DOHH2 (cell line): ENCODE results near the gene TIAM2.

Experiments
- EZH2phosphoT487 ChIP-seq: fragments of 200-600 bp; sonication (generic); IDR thresholded peaks from 2 replicates; pipeline ENCODE4 v1.6.1; 2017; ENCODE audit warnings: borderline replicate concordance, mild to moderate bottlenecking, antibody characterized with exemption, low read length, moderate library complexity, mixed read lengths
- TF ChIP-seq, protein P1 (sequence below): fragments of 200-600 bp; sonication (generic); IDR thresholded peaks from one replicate; pipeline ENCODE4 v1.5.1; 2014; ENCODE audit warnings: antibody characterized with exemption, mild to moderate bottlenecking, low read depth, low read length; ENCODE audit not compliant: poor library complexity, severe bottlenecking

DNA sequence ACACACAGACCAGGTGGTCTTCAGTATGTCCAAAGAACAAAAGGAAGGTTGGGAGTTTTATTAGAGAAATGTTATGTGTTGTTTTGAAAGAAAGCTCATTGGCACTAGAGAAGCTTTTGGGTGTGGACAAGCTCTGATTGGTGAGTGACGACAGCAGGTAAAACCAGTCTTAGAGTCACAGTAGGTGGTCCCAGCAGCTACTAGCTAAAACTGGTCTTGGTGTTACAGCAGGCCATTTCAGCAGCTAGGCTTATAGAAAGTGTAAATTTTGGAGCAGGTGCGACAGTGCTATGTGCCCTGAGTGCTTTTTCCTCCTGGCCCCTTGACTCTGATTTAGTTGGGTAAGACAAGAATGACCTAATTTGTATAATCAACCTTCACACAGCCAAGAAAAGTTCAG, 272.3 kb downstream of the TIAM2 start:
- TF ChIP-seq, protein P1, sequence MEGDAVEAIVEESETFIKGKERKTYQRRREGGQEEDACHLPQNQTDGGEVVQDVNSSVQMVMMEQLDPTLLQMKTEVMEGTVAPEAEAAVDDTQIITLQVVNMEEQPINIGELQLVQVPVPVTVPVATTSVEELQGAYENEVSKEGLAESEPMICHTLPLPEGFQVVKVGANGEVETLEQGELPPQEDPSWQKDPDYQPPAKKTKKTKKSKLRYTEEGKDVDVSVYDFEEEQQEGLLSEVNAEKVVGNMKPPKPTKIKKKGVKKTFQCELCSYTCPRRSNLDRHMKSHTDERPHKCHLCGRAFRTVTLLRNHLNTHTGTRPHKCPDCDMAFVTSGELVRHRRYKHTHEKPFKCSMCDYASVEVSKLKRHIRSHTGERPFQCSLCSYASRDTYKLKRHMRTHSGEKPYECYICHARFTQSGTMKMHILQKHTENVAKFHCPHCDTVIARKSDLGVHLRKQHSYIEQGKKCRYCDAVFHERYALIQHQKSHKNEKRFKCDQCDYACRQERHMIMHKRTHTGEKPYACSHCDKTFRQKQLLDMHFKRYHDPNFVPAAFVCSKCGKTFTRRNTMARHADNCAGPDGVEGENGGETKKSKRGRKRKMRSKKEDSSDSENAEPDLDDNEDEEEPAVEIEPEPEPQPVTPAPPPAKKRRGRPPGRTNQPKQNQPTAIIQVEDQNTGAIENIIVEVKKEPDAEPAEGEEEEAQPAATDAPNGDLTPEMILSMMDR, result no peak
- no peak for TF ChIP-seq EZH2phosphoT487
